Thoracic aorta (tissue), 2 donors: ENCODE measurements around the gene SERF2. TPM values are rescaled to one million over a fixed set of nuclear protein-coding genes. Genes with fewer than 3 reads are reported as not detected.
"Not testable (repeated sequence)": the region's sequence is repeated elsewhere in the genome, so short reads cannot be mapped to it uniquely, and the experiment has no call there.

Source experiments
- ATAC-seq: fragments of 150-250 bp; one replicate; pipeline ENCODE4 v1.8.0; 2017; ENCODE audit warnings: low read depth; ENCODE audit not compliant: insufficient number of reproducible peaks, low FRiP score
- DNase-seq: peaks from one replicate; pipeline ENCODE4 v3.0.0-alpha.2; 2020; ENCODE audit warnings: low spot score
- H3K27ac ChIP-seq, 2 donors: fragments of 200-600 bp; sonication (generic); 1 replicate in 1 of 2; 2 replicates in 1 of 2; pipeline ENCODE4 v1.5.1; 2016; ENCODE audit warnings: mild to moderate bottlenecking in 2 of 2, moderate library complexity in 2 of 2
- H3K27me3 ChIP-seq: fragments of 200-600 bp; sonication (generic); replicated peaks from 2 replicates; pipeline ENCODE4 v1.6.0; 2016; ENCODE audit warnings: mild to moderate bottlenecking; ENCODE audit not compliant: insufficient read depth
- H3K36me3 ChIP-seq: fragments of 200-600 bp; sonication (generic); one replicate; pipeline ENCODE4 v1.5.1; 2016
- H3K4me1 ChIP-seq, 2 donors: fragments of 200-600 bp; sonication (generic); 1 replicate in 1 of 2; 2 replicates in 1 of 2; pipeline versions ENCODE4 v1.5.1 to v1.6.0; 2016; ENCODE audit warnings: low read depth in 2 of 2, mild to moderate bottlenecking in 1 of 2; ENCODE audit not compliant: control insufficient read depth in 1 of 2
- H3K4me3 ChIP-seq: fragments of 200-600 bp; sonication (generic); 2 replicates; pipeline ENCODE4 v1.5.1; 2016; ENCODE audit warnings: mild to moderate bottlenecking
- H3K9me3 ChIP-seq: fragments of 200-600 bp; sonication (generic); 2 replicates; pipeline ENCODE4 v1.5.1; 2016
- CTCF ChIP-seq: fragments of 200-600 bp; sonication (generic); IDR thresholded peaks from one replicate; pipeline ENCODE4 v1.5.1; 2019; ENCODE audit warnings: antibody characterized with exemption
- total RNA-seq, 2 donors: library from RNA; depleted of rRNA; stranded (reverse); fragments of >200 nt; gene quantifications; one replicate each; pipeline versions ENCODE4 v1.1.0 to v1.2.3, GENCODE V29; 2016

SERF2 gene
- total RNA-seq, 2 donors from 2014 or later: 532 to 761 TPM

GRCh38 chr15:43828061-43828657 lies 36.0 kb downstream of the SERF2 start:
- DNase-seq (no peak), ATAC-seq (no peak)
- no peaks in the 10 kb centered on the region for H3K9me3 ChIP-seq
- H3K27me3 ChIP-seq: no peaks in the 10 kb centered on the region
- H3K4me1 ChIP-seq: peaks cover 20 to 31% of the 10 kb centered on the region in 2 donors
- no peaks in the 10 kb centered on the region for H3K36me3 ChIP-seq
- peak overlapping the region; percentile 78 for H3K4me3 ChIP-seq
- no peak for TF ChIP-seq CTCF
- peak overlapping the region in 1 of 2 donors; percentile 71 for H3K27ac ChIP-seq

GRCh38 chr15:43829951-43830540 lies 37.9 kb downstream of the SERF2 start:
- not testable (repeated sequence) for ATAC-seq, H3K36me3 ChIP-seq, DNase-seq, H3K27ac ChIP-seq, H3K27me3 ChIP-seq, H3K4me3 ChIP-seq, H3K9me3 ChIP-seq
- peaks cover 10 to 20% of the 10 kb centered on the region in 2 donors for H3K4me1 ChIP-seq

GRCh38 chr15:43830691-43831275 lies 38.7 kb downstream of the SERF2 start:
- H3K36me3 ChIP-seq, DNase-seq, ATAC-seq, H3K27ac ChIP-seq, H3K9me3 ChIP-seq, H3K27me3 ChIP-seq, H3K4me3 ChIP-seq: not testable (repeated sequence)
- peaks cover 9 to 19% of the 10 kb centered on the region in 2 donors for H3K4me1 ChIP-seq

- ATAC-seq, H3K27ac ChIP-seq: not testable (repeated sequence)
- H3K4me1 ChIP-seq: peaks cover 7 to 13% of the 10 kb centered on the region in 2 donors
Measured at GRCh38 chr15:43831519-43832052, 39.5 kb downstream of the SERF2 start.

GRCh38 chr15:43832485-43832884 lies 40.4 kb downstream of the SERF2 start:
- not testable (repeated sequence) for DNase-seq, ATAC-seq, H3K27ac ChIP-seq, H3K36me3 ChIP-seq, H3K4me1 ChIP-seq, H3K27me3 ChIP-seq, H3K4me3 ChIP-seq, H3K9me3 ChIP-seq

More at GRCh38 chr15:43831519-43832052, 39.5 kb downstream of the SERF2 start:
- H3K27me3 ChIP-seq, H3K36me3 ChIP-seq, H3K4me3 ChIP-seq, DNase-seq, H3K9me3 ChIP-seq: not testable (repeated sequence)

- no peaks in the 10 kb centered on the region for H3K9me3 ChIP-seq
- no peaks in the 10 kb centered on the region for H3K36me3 ChIP-seq
- ATAC-seq: no peak
- H3K27ac ChIP-seq: no peak overlapping the region
- no peak for TF ChIP-seq CTCF
- no peak for DNase-seq
- no peaks in the 10 kb centered on the region for H3K4me1 ChIP-seq
- no peak overlapping the region for H3K4me3 ChIP-seq
- no peaks in the 10 kb centered on the region for H3K27me3 ChIP-seq
Measured at GRCh38 chr15:43845421-43845820, 53.3 kb downstream of the SERF2 start.

Other genes starting within 250 kb of the SERF2 start
- gene PPIP5K1, start 202.1 kb upstream of the SERF2 start, total RNA-seq: 10 to 100 TPM; 43.5 to 61.2 TPM
- gene CKMT1B, start 198.3 kb upstream of the SERF2 start, total RNA-seq: not detected
- gene STRC, start 173.5 kb upstream of the SERF2 start, total RNA-seq: 1 to 10 TPM; 1.1 to 1.2 TPM
- 1 to 10 TPM; 3.0 to 5.2 TPM for gene CATSPER2, start 143.5 kb upstream of the SERF2 start, total RNA-seq
- not detected for gene CKMT1A, start 98.5 kb upstream of the SERF2 start, total RNA-seq
- 100 to 1,000 TPM; 136 to 144 TPM for gene PDIA3, start 45.9 kb upstream of the SERF2 start, total RNA-seq
- 10 to 100 TPM in 1 of 2 donors, 1 to 10 TPM in 1; 7.2 to 11.2 TPM for gene ELL3, start 15.4 kb upstream of the SERF2 start, total RNA-seq
- gene SERINC4, start 7.9 kb downstream of the SERF2 start, total RNA-seq: not detected
- gene HYPK, start 8.3 kb downstream of the SERF2 start, total RNA-seq: 10 to 100 TPM in 1 of 2 donors, 1 to 10 TPM in 1; 9.2 to 21.2 TPM
- gene MFAP1, start 32.4 kb downstream of the SERF2 start, total RNA-seq: 10 to 100 TPM in 1 of 2 donors, 1 to 10 TPM in 1; 6.8 to 20.8 TPM
- 1 to 10 TPM; 3.8 to 6.6 TPM for gene WDR76, start 34.7 kb downstream of the SERF2 start, total RNA-seq